Measurements from ENCODE around the gene CCDC80. TPM values are rescaled to one million over a fixed set of nuclear protein-coding genes. Genes with fewer than 3 reads are reported as not detected.

CCDC80 gene
- total RNA-seq (2022) (10.4 and 19.4 TPM in 2 replicates), Bru-seq, nascent RNA (percentile 43 among the genes with signal in this experiment), BruChase-seq, experiment 1, labeled RNA remaining after a 6-hour chase (percentile 58 among the genes with signal in this experiment), BruChase-seq, experiment 2, labeled RNA remaining after a 2-hour chase (percentile 43 among the genes with signal in this experiment)
- long read RNA-seq, full-length matches to known transcripts, result 21 of 30 reads
- long read RNA-seq, partial matches to known transcripts, result 6 of 30 reads
- long read RNA-seq, other reads (novel, unspliced or antisense), result 3 of 30 reads

GRCh38 chr3:112640930-112641801 is at the start of gene CCDC80:
Gene CCDC80, minus strand, starts transcription at chr3:112641143. Its CDS starts 1,238 bp downstream, at chr3:112639905.
- Mint-ChIP-seq H3K27me3 (ENCODE audit: insufficient read depth, unreplicated experiment) (no peaks in the 10 kb centered on the region), H3K27ac (ENCODE audit: low read depth, unreplicated experiment) (no peak within 1 kb of the TSS), H3K4me3 (ENCODE audit: unreplicated experiment) (no peak within 1 kb of the TSS), H3K36me3 (ENCODE audit: insufficient read depth, unreplicated experiment) (peaks cover 4% of the 10 kb centered on the region), H3K9me3 (ENCODE audit: unreplicated experiment) (no peaks in the 10 kb centered on the region), H3K4me1 (ENCODE audit: insufficient read depth, unreplicated experiment) (peaks cover 27% of the 10 kb centered on the region)
- TSS peak; percentile 89 for BruUV-seq (replicated peaks)
- intact Hi-C loops (cut with micrococcal nuclease), result loop anchor here (1.0 to 5.0 kb wide), 2 partner anchors 59 to 646 kb away; no protein-coding TSS in a partner anchor
- POLR2A ChIA-PET, result interaction anchor here (0.6 to 2.1 kb wide), 16 partner anchors 12 to 350 kb away, joined by 3 to 15 read pairs (median 4); partner anchors contain the start of genes ATG3, GTPBP8 and SLC35A5
- peak; percentile 93 for DNase-seq (ENCODE audit: unreplicated experiment)
- no peak for TF ChIP-seq CTCF (IDR thresholded peaks at IDR 0.05; ENCODE audit: unreplicated experiment)
- CTCF ChIA-PET, result interaction anchor here (0.5 to 8.3 kb wide), 30 partner anchors 7 to 526 kb away, joined by 3 to 193 read pairs (median 5); partner anchors contain the start of genes GTPBP8 and SLC9C1

GRCh38 chr3:112689989-112690388 is 49.0 kb upstream of the CCDC80 start:
- intact Hi-C loops (cut with micrococcal nuclease), result no loop called here
- Mint-ChIP-seq H3K4me3 (ENCODE audit: unreplicated experiment) (no peak overlapping the region), H3K9me3 (ENCODE audit: unreplicated experiment) (no peaks in the 10 kb centered on the region), H3K27me3 (ENCODE audit: insufficient read depth, unreplicated experiment) (no peaks in the 10 kb centered on the region), H3K27ac (ENCODE audit: low read depth, unreplicated experiment) (no peak overlapping the region), H3K4me1 (ENCODE audit: insufficient read depth, unreplicated experiment) (peaks cover 18% of the 10 kb centered on the region), H3K36me3 (ENCODE audit: insufficient read depth, unreplicated experiment) (no peaks in the 10 kb centered on the region)
- no TSS peak for BruUV-seq (replicated peaks)
- CTCF ChIA-PET, result interaction anchor here (0.6 to 3.3 kb wide), 5 partner anchors 13 to 364 kb away, joined by 3 to 21 read pairs (median 3); no protein-coding TSS in a partner anchor
- DNase-seq (ENCODE audit: unreplicated experiment), result no peak
- POLR2A ChIA-PET, result interaction anchor here (1.1 to 2.0 kb wide), 2 partner anchors 19 to 39 kb away, joined by 5 to 6 read pairs; no protein-coding TSS in a partner anchor
- no peak for TF ChIP-seq CTCF (IDR thresholded peaks at IDR 0.05; ENCODE audit: unreplicated experiment)

GRCh38 chr3:112689385-112689784 is 48.4 kb upstream of the CCDC80 start:
- H3K4me3 Mint-ChIP-seq (ENCODE audit: unreplicated experiment), result no peak overlapping the region
- intact Hi-C loops (cut with micrococcal nuclease), result no loop called here
- no peak for DNase-seq (ENCODE audit: unreplicated experiment)
- H3K9me3 Mint-ChIP-seq (ENCODE audit: unreplicated experiment), result no peaks in the 10 kb centered on the region
- no TSS peak for BruUV-seq (replicated peaks)
- no peak overlapping the region for H3K27ac Mint-ChIP-seq (ENCODE audit: low read depth, unreplicated experiment)
- H3K36me3 Mint-ChIP-seq (ENCODE audit: insufficient read depth, unreplicated experiment), result no peaks in the 10 kb centered on the region
- H3K27me3 Mint-ChIP-seq (ENCODE audit: insufficient read depth, unreplicated experiment), result no peaks in the 10 kb centered on the region
- peaks cover 18% of the 10 kb centered on the region for H3K4me1 Mint-ChIP-seq (ENCODE audit: insufficient read depth, unreplicated experiment)
- ChIA-PET CTCF (interaction anchor here (0.6 to 3.3 kb wide), 7 partner anchors 12 to 363 kb away, joined by 3 to 21 read pairs (median 3); no protein-coding TSS in a partner anchor), POLR2A (interaction anchor here (0.9 to 2.0 kb wide), 4 partner anchors 12 to 128 kb away, joined by 3 to 7 read pairs (median 6); partner anchors contain the start of genes ATG3 and SLC35A5)
- TF ChIP-seq CTCF (IDR thresholded peaks at IDR 0.05; ENCODE audit: unreplicated experiment), result no peak
